GM18499 (cell line): ENCODE results near the gene PRDM16.

Experiments
- ATAC-seq: cut with Tn5 transposase; IDR thresholded peaks from one replicate; pipeline ENCODE4 v1.9.1; 2021; ENCODE audit warnings: moderate number of reproducible peaks; ENCODE audit not compliant: insufficient read depth, unreplicated experiment

PRDM16 gene

DNA sequence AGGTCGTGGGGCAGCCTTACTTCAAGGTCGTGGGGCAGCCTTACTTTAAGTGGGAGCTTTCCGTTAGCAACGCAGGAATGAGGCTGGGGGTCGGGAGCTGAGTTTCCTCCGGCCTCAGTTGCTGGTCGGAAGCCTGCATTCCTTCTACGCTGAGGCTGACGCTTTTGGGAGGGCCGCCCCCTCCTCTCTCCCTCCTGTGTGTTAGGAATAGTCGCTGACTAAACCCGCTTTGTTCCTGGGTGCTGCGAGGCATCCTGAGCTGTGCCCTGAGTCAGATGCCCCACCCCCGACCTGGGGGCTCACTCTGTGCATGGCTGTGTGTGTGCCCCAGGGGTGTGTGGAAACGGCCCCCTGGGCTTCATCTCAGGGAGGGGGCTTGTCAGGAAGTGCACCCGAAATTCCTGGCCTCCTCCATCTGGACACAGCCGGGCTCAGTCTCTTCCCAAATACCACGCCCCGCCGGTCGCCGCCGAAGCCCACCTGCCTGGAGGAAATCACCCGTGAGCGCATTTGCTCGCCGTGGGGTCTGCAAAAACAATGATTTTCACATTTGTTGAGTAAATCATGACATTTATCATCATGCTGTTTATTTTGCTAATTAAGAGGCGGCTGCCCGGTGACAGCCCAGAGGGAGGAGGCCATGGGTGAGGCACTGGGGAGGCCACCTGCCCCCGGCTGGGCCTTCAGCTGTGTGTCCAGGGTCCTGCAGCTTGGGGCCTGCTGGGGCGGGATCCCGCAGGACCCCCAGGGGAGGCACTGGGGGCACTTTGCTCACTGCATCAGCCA lies 121.4 kb downstream of the PRDM16 start:
- no peak for ATAC-seq

DNA sequence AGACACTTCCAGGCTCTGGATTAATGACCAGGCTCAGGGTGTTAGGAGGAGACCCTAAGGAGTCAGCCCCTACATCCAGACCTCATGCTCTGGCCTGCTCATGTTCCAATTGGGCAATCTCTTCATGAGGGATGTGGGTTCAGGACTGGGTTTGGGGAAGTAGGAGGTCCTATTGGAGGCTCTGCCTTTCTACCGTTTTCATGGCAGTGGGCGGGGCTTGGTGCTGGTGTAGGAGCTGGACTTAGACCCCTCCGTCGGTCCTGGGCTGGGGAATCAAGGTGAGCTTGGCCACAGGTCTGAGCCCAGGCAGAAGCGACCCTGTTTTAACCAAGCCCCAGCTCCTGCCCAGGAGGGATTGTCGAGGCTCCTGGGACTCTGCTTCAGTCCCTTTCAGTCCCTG lies 123.4 kb downstream of the PRDM16 start:
- no peak for ATAC-seq

DNA sequence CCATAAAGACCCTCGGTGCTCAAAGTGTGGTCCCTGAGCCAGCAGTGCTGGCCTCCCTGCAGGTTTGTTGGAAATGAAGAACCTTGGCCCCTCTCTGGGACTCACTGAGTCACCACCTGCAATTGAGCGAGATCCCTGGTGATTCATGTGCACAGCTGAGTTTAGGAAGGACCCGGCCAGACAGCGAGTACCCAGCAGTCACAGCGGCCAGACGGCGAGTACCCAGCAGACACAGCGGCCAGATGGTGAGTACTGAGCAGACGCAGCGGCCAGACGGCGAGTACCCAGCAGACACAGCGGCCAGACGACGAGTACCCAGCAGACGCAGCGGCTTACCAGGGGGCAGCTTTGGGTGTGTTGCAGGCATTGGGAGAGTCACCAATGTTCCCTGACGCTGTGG lies 123.8 kb downstream of the PRDM16 start:
- ATAC-seq = no peak

DNA sequence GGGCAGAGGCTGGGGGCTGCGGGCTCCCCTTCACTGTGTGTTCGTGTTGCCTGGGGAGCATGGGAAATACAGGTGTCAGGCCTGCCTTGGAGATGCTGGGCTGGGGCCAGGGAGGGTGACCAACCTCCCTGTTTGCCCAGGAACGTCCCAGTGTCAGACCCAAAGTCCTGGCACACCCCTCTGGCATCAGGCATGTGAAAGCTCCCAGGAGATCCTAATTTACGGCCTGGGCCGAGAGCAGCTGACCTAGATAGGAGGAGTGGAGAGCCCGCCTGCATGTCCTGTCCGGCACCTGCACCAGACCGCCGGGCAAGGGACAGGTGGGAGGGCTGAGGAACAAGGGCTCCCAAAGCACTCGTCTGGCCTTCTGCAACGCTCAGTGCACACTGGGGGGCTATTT lies 124.8 kb downstream of the PRDM16 start:
- no peak for ATAC-seq

DNA sequence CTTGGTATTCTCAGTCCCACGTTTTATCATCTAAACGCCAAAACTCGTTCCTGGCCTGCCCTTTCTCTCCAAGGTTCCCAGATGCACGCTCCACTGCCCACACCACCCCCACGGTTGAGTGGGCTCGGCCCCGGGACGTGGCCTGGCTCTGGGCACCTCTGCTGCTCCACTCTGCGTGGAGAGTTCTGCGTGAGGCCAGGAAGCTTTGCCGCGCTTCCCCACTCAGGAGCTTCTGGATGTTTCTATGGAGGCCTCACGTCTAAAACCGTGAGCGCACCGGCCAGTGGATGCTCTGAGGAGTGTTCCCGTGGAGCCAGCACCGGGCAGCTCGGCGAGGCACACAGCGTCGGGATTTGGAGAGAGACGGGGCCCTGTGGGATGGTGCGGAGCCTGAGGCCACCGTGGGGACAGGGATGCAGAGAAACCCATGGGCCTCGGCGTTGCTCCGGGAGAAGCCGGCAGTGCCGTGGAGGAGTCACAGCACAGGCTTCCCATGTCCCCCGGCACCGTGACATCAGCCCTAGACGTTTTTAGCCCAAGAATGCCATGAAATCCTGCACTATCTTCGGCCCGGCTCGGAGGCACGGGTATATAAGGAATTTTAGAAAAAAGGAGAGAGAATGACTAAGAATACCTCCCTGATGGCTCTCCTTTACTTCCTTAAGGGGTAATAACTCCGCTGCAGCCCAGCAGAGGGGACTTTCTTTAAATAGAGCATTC lies 125.9 kb downstream of the PRDM16 start:
- ATAC-seq = no peak

DNA sequence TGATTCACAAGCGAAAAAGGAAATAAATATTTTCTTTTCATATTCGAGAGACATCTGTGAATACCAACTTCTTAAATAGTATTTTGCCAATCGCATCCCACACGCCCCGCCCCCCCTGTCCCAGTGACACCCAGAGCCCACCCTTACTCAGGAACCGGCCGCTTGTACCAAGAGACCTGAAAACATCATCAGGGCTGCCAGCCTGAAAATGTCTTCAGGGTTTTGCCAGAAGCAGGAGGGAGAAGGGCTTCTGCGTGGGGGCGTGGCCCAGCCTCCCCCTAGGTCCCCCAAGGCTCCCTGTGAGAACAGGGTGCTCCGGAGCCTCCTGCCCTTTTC lies 126.4 kb downstream of the PRDM16 start:
- no peak for ATAC-seq

DNA sequence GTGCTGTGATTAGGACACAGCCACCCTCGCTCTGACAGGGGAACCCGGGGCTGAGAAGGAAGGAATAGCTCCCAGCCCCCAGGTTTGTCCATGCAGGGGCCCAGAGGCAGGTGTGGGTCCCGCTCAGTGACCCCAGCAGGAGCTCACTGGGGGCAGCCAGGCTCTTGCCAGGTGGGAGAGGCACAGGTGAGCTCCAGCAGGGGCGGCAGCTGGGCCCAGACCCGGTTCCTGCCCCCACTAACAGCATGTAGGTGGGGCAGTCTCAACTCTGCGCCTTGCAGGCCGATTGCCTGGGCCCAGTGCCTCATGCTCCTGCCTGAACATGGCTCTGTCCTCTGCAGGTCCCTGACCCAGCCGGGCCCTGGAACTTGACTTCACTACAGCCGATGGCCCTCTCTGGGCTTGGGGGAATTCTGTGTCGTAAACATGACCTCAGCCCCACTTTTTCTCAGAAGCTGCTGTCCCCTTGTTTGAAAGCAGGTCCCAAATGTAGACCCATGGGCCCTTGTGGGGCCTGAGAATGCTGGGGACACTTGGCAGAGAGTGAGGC lies 127.0 kb downstream of the PRDM16 start:
- no peak for ATAC-seq

DNA sequence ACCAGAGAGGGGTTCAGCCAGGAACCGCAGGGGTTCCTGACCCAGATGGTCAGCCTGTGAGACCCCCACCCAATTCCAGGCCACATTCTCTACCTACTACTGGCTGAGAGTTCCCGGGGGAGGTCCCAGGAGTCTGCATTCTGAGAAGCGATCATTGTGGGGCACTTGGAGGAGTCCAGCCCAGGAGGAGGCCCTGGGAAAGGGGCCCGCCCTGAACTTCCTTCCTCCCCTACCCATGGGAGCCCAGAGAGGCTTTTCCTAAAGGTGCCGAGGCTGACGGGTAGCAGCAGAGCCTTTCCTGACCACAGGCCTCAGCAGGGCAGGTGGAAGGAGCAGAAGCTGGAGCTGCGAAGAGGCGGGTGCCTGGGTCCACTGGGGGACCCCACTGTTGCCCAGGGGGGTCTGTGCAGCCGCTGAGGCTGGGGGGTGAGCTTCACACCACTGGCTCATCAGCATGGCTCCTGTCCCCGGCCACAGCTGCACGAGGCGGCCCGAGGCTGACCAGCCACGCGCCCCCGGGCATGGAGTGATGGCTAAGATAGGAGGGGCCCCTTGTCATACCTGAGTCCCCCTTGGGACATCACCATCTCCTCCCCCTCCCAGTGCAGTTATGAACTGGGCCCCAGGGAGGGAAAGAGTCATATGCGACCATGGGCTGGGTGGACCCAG lies 127.7 kb downstream of the PRDM16 start:
- ATAC-seq = no peak

DNA sequence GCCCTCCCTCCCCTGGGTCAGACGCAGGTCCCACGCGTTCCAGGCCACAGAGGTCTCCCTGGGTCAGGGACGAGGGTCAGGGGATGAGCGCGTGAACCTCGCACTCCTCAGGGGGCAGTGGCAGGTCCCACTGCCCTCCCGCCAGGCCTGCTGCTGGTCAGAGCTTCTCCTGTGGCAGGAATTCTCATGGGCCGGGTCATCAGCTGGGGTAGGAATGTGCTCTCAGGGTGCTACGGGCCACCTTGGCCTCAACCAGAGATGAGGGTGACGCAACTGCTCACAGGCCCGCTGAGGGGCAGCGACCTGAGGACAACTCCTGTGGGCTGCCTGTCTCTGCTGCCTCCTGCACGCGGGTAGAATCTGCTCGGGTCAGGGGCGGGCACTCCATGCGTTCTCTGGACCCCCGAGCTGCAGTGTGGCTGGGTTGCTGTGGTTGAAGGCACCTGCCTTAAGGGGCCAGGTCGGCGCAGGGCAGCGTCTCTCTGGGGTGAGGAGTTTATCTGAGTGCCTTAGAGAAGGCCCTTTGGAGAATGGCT lies 128.8 kb downstream of the PRDM16 start:
- no peak for ATAC-seq

DNA sequence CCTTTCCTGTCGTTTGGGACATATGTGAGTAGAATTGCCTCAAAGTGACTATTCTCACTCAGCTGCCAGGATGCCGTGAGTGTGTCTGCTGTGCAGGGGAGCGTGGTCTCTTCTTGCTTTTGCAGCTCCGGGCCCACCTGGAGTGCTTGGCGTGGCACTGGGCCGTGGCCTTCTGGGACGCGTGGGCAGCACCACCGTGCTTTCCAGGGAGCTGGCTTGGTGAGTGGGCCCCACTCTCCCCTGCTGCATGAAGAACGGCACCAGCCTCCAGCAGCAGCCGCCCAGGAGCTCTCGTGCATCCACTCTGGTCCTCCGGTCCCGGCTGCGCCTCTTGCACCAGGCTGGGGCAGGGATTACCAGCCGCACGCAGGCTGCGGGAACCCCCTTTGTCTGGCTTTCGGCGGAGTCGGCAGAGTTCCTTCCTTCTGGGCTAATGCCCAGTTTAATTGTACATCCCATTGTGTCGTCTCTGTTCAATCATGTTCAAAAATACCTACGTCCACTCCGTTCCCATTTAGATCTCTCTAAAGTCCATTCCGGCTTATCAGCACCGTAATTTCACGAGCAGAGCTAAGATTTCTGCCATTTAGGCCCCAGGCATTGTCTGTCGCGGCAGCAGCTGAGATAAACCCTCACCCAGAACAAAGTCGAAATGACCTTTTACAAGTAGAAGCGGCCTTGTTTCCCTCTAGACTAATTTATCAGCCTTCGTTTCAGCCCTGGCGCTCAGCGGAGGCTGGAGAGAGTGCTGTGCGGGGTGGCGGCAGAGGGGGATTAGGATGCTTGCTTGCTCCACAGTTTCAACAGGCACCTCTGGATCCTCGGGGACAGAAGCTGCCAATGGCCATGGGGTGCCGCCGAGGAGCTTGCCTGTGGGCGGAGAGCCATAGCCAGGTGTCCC lies 129.6 kb downstream of the PRDM16 start:
- ATAC-seq = no peak

DNA sequence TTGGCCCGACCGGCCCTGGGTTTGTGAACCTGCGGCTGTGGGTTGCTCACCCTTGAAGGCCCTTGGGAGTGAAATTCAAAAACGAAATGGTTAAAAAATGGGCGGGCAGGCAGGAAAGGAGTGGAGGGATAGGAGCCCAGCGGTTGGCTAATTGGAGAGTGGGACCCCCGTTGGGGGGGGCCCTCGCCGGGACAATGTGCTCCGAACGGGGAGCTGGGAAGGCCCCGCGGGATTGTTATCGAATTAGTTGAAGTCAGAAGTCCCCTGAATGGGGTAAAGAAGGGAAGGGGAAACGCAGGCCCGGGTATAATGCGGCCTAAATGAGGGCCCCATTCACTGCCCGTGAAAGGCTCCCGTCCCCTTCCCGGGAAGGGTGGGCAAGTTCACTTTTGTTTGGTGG lies 135.7 kb downstream of the PRDM16 start:
- ATAC-seq = no peak

DNA sequence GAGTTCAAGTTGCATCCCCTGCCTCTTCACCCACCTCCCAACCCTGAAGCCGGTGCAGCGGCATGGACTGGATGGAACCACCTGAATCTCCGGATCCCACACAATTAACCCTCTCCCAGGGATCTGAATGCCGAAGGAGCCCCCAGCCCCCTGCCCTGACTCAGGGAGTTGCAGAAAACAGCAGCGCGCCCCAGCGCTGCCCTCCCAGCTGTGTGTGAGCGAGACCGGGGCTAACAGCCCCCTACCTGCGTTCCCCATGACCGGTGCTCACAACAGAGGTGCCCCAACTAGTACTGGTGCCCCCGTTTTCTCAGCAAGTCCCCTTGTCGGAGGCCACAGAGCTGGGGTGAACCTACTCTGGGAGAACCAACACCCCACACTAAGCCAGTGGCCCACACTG lies 136.8 kb downstream of the PRDM16 start:
- no peak for ATAC-seq

DNA sequence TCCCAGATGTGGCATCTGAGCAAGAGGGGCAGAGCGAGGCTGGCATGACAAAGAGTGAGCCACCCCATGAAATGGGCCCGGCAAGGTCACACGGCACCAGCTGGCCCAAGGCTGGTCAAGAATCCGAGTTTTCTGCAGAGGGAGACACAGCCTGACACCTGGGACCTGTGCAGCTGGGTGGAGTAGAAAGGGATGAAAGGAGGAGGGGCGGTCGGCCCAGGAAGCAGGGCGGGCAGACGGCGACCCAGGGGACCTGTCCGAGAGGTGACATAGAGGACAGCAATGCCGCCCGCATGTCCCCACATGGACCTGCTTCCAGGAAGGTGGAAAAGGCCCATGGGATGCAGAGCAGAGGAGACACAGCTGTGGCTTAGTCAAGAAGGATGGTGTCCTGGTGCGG lies 137.7 kb downstream of the PRDM16 start:
- no peak for ATAC-seq

DNA sequence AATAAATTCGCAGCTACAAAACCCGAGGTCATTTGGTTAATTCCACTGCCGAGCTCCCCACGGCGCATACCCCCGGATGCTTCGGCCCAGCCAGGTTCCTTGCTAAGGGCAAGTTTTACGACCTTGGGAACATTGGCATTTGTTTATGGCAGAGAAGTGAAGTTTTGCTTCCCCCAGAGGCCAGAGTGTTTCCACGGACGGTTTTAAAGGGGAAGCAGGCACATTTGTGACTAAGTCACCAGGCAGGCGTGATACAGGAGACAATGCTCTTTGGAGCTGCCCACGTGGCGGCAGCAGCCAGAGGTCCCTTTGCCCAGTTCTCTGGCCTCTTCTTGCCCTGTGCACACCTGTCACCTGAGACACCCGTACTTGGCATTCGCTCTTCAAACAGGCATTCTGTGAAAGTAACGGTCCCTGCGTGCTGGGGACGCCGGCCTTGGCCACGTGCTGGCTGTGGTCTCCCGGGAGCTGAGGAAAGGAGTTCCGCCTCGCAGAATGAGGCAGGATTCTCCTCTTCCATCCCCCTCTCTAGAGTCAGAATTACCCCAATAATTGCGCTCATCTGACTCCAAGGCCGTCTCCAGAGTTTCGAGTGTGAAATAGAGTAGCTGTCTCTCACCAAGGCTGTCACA lies 138.3 kb downstream of the PRDM16 start:
- ATAC-seq = no peak

DNA sequence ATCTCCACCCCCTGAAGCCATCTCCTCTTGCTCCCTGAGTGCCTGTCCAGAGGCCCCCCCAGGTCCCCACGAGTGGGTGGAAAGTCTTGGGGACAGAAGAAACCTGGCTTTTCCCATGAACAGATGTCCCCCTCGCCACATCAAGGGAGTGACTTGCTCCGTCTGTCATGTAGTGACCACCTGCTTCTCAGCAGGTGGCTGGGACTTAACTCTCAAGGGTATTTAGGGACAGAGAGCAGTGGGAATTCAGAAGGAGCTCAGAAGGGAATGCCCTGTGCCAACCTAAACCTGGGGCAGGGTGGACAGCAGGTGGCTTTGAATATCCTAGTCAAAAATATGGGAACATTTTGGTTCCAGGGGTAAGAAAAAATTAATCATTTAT lies 139.8 kb downstream of the PRDM16 start:
- no peak for ATAC-seq

DNA sequence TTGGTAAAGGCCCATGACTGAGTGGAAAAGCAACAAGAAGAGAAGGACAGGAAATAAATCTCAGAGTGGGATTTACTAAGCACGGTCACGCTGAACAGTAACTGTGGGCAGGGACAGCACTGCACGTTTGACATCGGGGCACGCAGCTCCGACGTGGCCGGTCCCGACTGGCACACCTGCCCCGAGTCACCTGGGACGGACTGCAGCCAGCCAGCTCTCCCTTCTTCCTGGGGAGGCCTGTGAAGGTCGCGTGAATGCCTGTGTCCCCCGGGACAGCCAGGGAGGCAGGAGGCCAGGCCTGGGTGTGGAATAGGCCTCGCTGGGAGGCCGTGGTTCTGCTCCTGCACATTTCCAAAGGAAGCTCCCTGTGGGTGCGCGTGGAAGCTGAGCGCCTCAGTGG lies 140.2 kb downstream of the PRDM16 start:
- no peak for ATAC-seq

DNA sequence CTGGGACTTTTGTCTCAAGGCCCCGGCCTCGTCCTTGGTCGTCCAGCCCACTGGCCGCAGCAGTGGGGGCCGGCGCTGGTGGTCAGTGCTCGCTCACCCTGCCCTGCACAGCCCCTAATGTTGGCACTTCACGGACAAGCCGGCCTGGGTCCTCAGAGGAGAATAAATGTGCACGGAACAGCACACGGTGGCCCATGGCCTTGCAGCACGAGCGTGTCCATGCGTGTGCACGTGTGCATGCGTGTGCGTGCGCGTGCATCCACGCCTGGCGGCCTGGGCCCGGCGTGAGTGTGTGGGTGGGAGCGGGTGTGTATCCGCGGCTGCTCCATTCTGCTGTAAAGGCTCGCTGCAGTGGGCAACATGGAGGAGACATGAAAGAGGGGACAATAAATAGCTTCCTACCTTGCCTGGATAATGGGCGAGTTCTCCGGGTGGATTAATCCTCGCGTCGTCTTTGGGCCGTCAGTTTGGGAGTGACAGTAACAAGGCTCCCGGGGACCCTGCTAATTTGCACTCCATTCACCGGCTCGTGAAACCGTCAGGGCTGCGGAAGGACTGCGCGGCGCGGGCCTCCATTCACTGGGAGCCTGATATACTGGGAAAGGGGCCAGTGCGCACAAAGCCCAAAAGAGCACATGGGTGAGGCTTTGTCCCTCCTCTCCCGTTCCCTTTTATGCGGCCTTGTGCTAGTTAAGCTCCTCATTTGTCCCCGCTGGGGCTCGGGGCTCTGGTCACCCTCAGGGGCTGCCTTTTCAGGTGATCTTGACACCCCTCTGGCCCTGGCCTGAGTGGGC lies 142.8 kb downstream of the PRDM16 start:
- no peak for ATAC-seq

DNA sequence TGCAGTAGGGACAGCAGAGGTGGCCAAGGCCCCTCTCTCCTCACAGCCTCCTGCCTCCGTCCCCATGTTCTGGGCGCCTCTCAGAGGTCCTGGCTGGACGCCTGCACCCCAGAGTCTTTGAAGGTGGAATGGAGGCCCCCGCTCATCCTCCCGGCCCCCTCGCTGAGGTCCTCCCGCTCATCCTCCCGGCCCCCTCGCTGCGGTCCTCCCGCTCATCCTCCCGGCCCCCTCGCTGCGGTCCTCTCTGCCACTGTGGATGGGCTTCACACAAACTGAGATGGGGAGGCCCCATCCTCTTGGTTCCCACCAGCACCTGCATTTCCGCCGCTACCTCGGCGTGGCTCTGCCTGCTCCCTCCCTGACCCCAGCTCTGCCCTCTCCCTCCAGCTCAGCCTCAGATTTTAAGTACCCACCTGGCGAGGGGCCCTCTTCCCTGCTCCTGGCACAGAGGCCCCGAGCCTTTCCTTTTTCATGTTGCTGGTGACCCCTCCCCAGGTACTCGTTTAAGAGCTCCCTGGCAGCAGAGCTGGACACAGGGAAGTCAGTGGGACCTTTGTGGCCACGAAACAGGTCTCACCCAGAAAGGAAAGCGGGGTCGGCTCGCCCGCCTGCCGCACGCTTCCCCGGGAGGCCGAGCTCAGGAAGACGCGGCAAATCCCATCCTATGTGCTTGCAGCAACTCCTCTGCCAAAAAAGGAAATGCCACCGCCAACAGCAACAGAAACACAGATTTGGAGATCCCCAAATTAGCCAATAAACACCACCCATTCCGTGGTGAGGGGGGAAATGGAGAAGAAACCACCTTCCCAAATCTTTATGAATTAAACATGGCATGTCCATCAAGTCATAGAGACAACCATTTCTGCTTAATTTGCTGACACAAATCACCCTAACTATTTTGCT lies 143.7 kb downstream of the PRDM16 start:
- ATAC-seq = no peak
